HEK293T (cell line): Measurements from ENCODE around the gene ZNRD2.

Experiments used
- ARNT ChIP-seq: fragments of 450-650 bp; IDR thresholded peaks from 2 replicates; pipeline ENCODE4 v1.6.1; 2017; ENCODE audit warnings: mild to moderate bottlenecking
- BHLHE40 ChIP-seq: fragments of 450-650 bp; IDR thresholded peaks from 2 replicates; pipeline ENCODE4 v1.6.1; 2016; ENCODE audit warnings: mild to moderate bottlenecking, moderate library complexity, borderline replicate concordance
- ELF4 ChIP-seq: fragments of 450-650 bp; IDR thresholded peaks from 2 replicates; pipeline ENCODE4 v1.6.1; 2017; ENCODE audit warnings: antibody characterized with exemption
- FOXA1 ChIP-seq: fragments of 450-650 bp; IDR thresholded peaks from 2 replicates; pipeline ENCODE4 v1.6.1; 2016; ENCODE audit warnings: mild to moderate bottlenecking
- FOXK2 ChIP-seq: fragments of 450-650 bp; IDR thresholded peaks from 2 replicates; pipeline ENCODE4 v1.6.1; 2016; ENCODE audit warnings: mild to moderate bottlenecking
- FOXM1 ChIP-seq: fragments of 450-650 bp; IDR thresholded peaks from 2 replicates; pipeline ENCODE4 v1.6.1; 2017; ENCODE audit warnings: mild to moderate bottlenecking, borderline replicate concordance
- HDGF ChIP-seq: fragments of 450-650 bp; IDR thresholded peaks from 2 replicates; pipeline ENCODE4 v1.6.1; 2017; ENCODE audit warnings: antibody characterized with exemption, borderline replicate concordance
- LEF1 ChIP-seq: fragments of 450-650 bp; IDR thresholded peaks from 2 replicates; pipeline ENCODE4 v1.6.1; 2017; ENCODE audit warnings: mild to moderate bottlenecking, borderline replicate concordance
- SP1 ChIP-seq: fragments of 450-650 bp; IDR thresholded peaks from 2 replicates; pipeline ENCODE4 v1.6.1; 2017
- SUZ12 ChIP-seq: fragments of 450-650 bp; IDR thresholded peaks from 2 replicates; pipeline ENCODE4 v1.6.1; 2016; ENCODE audit warnings: mild to moderate bottlenecking
- TARDBP ChIP-seq: fragments of 450-650 bp; IDR thresholded peaks from 2 replicates; pipeline ENCODE4 v1.6.1; 2016
- ZNF384 ChIP-seq: fragments of 450-650 bp; IDR thresholded peaks from 2 replicates; pipeline ENCODE4 v1.6.1; 2016

- TF ChIP-seq FOXK2 (no peak), LEF1 (no peak), SUZ12 (no peak), ARNT (no peak), FOXM1 (no peak), ZNF384 (no peak), FOXA1 (no peak), SP1 (no peak), TARDBP (no peak), BHLHE40 (no peak), ELF4 (no peak), HDGF (no peak)
Observed at GRCh38 chr11:65552388-65552951, 17.8 kb upstream of the ZNRD2 start.
